Activated T-cell treated with anti-CD3 and anti-CD28 coated beads for 24 hours (primary cell): Measurements from ENCODE around the gene OR10A4.
"Not testable (repeated sequence)": the region's sequence is repeated elsewhere in the genome, so short reads cannot be mapped to it uniquely, and the experiment has no call there.

Experiments
- DNase-seq: peaks from one replicate; pipeline ENCODE4 v3.0.0-alpha.2; 2020; ENCODE audit warnings: low read depth

The OR10A4 gene

DNA sequence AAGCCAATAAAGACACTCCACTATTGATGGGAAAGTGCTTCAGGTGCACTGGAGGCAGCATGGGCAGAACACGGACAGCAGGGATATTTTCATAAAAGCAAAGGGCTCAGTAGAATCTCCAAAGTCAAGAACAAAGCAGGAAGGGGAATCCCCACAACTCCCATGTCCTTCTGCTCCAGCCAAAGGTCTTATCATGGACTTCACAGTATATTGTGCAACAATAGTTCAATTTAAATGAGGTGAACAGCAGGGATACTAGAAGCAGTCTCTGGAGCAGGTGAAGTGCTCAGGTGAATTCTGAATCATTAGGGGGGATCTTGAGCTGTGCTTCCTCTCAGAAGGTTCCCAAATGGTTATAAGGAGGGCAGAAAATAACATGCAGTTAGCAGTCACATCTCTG is 22.5 kb downstream of the OR10A4 start:
- DNase-seq: no peak

DNA sequence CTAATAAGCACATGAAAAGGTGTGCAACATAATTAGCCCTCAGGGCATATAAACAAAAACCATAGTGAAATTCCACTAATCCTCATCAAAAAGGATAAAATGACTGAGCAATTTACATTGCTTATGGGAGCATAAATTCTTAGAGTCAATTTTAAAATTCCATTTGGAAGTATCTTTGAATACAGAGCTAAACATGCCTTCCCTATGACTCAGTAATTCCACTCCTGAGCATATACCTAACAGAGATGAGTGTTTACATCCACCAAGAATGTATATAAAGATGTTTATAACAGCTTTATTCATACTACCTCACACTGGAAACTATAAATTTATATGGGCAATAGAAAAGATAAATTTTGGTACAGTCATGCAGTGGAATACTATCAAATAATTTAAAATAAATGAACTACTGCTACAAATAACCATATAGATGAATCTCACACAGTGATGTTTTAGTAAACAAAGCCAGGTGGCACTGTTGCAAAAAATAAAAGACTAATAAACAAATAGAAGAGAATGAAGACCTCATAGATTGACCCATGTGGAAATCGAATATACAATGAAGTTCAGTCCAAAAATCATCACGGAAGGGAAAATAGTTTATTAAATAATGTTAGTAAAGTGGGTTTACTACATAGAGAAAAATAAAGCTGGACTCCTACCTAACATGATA is 24.0 kb downstream of the OR10A4 start:
- no peak for DNase-seq

GRCh38 chr11:6904804-6905203 is 28.4 kb downstream of the OR10A4 start:
- not testable (repeated sequence) for DNase-seq

- DNase-seq: no peak
Measured at GRCh38 chr11:6911378-6911777, 35.0 kb downstream of the OR10A4 start.

GRCh38 chr11:6911948-6912347 is 35.5 kb downstream of the OR10A4 start:
- no peak for DNase-seq

DNA sequence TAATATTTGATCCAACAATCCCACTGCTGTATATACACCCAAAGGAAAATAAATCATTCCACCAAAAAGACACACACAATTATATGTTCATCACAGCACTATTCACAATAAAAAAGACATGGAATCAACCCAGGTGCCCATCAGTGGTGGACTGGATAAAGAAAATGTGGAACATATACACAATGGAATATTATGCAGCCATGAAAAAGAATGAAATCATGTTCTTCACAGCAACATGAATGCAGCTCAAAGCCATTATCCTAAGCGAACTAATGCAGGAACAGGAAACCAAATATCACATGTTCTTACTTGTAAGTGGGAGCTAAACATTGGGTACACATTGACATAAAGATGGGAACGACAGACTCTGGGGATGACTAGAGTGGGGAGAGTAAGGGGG is 43.3 kb downstream of the OR10A4 start:
- no peak for DNase-seq

DNA sequence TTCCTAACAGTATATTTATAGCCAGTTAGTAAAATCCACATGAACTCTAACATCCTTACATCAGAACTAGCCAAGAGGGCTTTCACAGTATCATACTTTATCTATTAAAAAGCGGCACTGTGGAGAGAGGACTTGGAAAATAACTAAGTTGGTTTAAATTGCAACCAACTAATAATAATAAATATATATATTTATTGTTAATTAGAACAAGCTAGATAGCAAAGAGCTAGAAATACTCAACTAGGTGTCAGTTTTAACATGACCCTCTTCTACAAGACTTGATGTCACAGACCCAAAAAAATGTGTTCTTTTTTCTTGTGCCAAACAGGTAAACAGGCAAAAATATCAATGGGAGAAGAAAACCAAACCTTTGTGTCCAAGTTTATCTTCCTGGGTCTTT is 44.3 kb downstream of the OR10A4 start, which contains the start of gene OR2D3:
OR2D3 (plus strand) TSS at position 301 of the 400 bp plus-strand sequence; CDS start at position 301, 0 bp downstream.
- no peak for DNase-seq

DNA sequence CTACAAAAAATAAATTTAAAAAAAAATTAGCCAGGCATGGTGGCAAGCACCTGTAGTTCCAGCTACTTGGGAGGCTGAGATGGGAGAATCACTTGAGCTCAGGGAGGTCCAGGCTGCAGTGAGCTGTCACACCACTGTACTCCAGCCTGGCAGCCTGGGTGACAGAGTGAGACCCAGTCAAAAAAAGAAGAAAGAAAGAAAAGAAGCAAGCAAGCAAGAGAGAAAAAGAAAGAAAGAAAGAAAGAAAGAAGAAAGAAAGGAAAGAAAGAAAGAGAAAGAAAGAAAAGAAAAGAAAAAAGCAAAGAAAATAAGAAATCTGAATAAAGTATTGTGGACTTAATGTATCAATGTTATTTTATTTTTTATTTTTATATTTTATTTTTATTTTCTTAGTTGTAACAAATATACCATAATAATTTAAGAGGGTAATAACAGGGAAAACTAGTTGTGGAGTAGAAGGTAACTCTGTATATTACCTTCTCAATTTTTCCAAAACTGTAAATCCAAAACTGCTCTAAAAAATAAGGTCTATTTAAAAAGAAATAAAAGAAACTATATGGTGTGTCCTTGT is 48.7 kb downstream of the OR10A4 start:
- DNase-seq: no peak

GRCh38 chr11:6925636-6926207 is 49.3 kb downstream of the OR10A4 start:
- no peak for DNase-seq

DNA sequence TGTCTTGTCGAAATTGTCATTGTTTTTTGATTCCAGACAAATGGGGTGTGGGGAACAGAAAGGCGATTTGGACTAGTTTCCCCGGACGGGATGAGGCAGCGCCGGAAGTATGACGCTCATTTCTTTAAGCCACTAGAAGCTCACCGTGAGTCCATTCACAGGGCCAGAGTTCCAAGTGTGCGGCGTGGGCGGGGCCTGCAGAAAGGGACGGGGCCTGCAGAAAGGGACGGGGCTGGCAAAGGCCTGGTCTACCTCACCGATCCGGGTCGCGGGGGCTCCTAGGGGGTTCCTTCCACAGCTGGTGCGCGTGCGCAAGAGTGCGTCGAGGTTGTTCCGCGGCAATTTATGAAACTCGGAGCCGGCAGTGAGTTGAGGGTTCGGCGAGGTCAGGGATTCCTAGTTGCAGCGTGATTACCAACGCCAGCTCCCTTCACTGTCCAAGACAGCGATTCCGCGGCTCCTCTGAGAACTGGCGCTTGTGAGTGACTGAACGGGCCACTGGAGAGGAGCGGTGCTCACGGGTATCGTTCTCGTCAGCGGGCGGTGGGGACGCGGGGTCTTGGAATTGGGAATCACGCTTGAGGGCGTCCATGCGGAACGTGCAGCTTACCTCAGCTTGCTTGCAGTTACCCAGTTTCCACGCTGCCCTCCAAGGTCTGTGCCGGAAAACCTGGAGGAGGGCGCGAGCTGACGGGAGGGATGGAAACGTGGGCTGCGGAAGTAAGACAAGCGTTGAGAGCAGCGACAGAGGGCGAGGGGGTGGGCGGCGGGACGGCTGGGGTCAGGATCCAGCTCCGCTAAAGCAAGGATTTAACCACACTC is 50.0 kb downstream of the OR10A4 start, which contains the start of gene ZNF215:
ZNF215 (plus strand) TSS at position 219 of the 822 bp plus-strand sequence. CDS start 5,847 bp downstream, outside the sequence.
- no peak for DNase-seq

GRCh38 chr11:6927030-6927617 is 50.7 kb downstream of the OR10A4 start:
- DNase-seq: no peak
